SK-N-SH (cell line): ENCODE measurements around the gene ANXA1. TPM values are rescaled to one million over a fixed set of nuclear protein-coding genes. Genes with fewer than 3 reads are reported as not detected.

Experiments used
- CTCF ChIA-PET: fragments of 300-600, 350-600 bp; formaldehyde crosslinking; extraction: SDS; loops from one replicate; lab custom pipeline; 2021; lab: Yijun Ruan, JAX
- POLR2A ChIA-PET: fragments of 350-600 bp; sonication (Branson Sonifier 250); formaldehyde crosslinking; extraction: SDS; loops from one replicate; lab custom pipeline; 2020; ENCODE audit warnings: antibody characterized with exemption, inconsistent platforms; lab: Yijun Ruan, JAX
- DNase-seq: peaks from one replicate; pipeline ENCODE4 v3.0.0; 2012
- H2AFZ ChIP-seq: fragments of 200-600 bp; sonication (generic); 2 replicates; pipeline ENCODE4 v1.8.1; 2016; ENCODE audit warnings: antibody characterized with exemption, mild to moderate bottlenecking, low read depth
- H3F3A ChIP-seq: fragments of 200-600 bp; sonication (generic); replicated peaks from 2 replicates; pipeline ENCODE3; 2016; ENCODE audit warnings: antibody characterized with exemption, mild to moderate bottlenecking; ENCODE audit not compliant: insufficient read depth
- H3K27ac ChIP-seq, 2 experiments: fragments of 200-500 bp in 1 of 2; fragments of 200-600 bp in 1 of 2; sonication (Bioruptor generic) in 1 of 2; sonication (generic), shearing (Covaris generic) in 1 of 2; 2 replicates each; pipeline versions ENCODE4 v1.5.1 to v1.6.1; 2014 to 2016; ENCODE audit warnings: low read depth in 2 of 2, inconsistent platforms in 1 of 2, low read length in 1 of 2, mild to moderate bottlenecking in 1 of 2, mixed read lengths in 1 of 2
- H3K27me3 ChIP-seq: fragments of 200-600 bp; sonication (generic), shearing (Covaris generic); 2 replicates; pipeline ENCODE4 v1.6.1; 2016; ENCODE audit warnings: mixed run types; ENCODE audit not compliant: insufficient read depth
- H3K36me3 ChIP-seq, 2 experiments: fragments of 200-500 bp in 1 of 2; fragments of 200-600 bp in 1 of 2; sonication (Bioruptor generic) in 1 of 2; sonication (generic) in 1 of 2; replicated peaks in 1 of 2; 2 replicates each; pipeline versions ENCODE3 to v1.5.1; 2014 to 2016; ENCODE audit warnings: low read length in 1 of 2, mild to moderate bottlenecking in 1 of 2; ENCODE audit not compliant: insufficient read depth in 2 of 2, control insufficient read depth in 1 of 2
- H3K4me1 ChIP-seq, 2 experiments: fragments of 200-500 bp in 1 of 2; fragments of 200-600 bp in 1 of 2; sonication (Bioruptor generic) in 1 of 2; sonication (generic), shearing (Covaris generic) in 1 of 2; 2 replicates each; pipeline versions ENCODE4 v1.5.1 to v1.6.1; 2014 to 2016; ENCODE audit warnings: low read depth in 1 of 2, low read length in 1 of 2, mixed run types in 1 of 2; ENCODE audit not compliant: insufficient read depth in 2 of 2, control insufficient read depth in 1 of 2
- H3K4me2 ChIP-seq: fragments of 200-600 bp; sonication (generic), shearing (Covaris generic); 2 replicates; pipeline ENCODE4 v1.6.1; 2017; ENCODE audit warnings: mixed run types
- H3K4me3 ChIP-seq, 2 experiments: fragments of 200-500 bp in 1 of 2; fragments of 200-600 bp in 1 of 2; sonication (Bioruptor generic) in 1 of 2; sonication (generic), shearing (Covaris generic) in 1 of 2; 2 replicates each; pipeline versions ENCODE4 v1.5.1 to v1.8.1; 2014 to 2016; ENCODE audit warnings: low read depth in 2 of 2, inconsistent platforms in 1 of 2, low read length in 1 of 2, mild to moderate bottlenecking in 1 of 2, mixed read lengths in 1 of 2, moderate library complexity in 1 of 2
- H3K79me2 ChIP-seq: fragments of 200-600 bp; sonication (generic); 2 replicates; pipeline ENCODE4 v1.8.1; 2017; ENCODE audit warnings: mild to moderate bottlenecking; ENCODE audit not compliant: insufficient read depth
- H3K9ac ChIP-seq: fragments of 200-600 bp; sonication (generic); 2 replicates; pipeline ENCODE4 v1.6.1; 2017; ENCODE audit warnings: mixed run types
- H3K9me2 ChIP-seq: fragments of 200-600 bp; sonication (generic); 2 replicates; pipeline ENCODE4 v1.6.1; 2017; ENCODE audit warnings: mixed run types
- H3K9me3 ChIP-seq: fragments of 200-600 bp; sonication (generic); 2 replicates; pipeline ENCODE4 v1.6.1; 2017; ENCODE audit warnings: mixed run types, mild to moderate bottlenecking, moderate library complexity
- H4K20me1 ChIP-seq: fragments of 200-600 bp; sonication (generic); 2 replicates; pipeline ENCODE4 v1.6.1; 2017; ENCODE audit warnings: mild to moderate bottlenecking, mixed run types; ENCODE audit not compliant: insufficient read depth
- EP300 ChIP-seq, 2 experiments: IDR thresholded peaks; 2 replicates each; pipeline versions ENCODE4 v1.4.0 to v1.6.1; 2012; ENCODE audit warnings: borderline replicate concordance in 1 of 2, low read depth in 1 of 2, low read length in 1 of 2
- EZH2phosphoT487 ChIP-seq: fragments of 200-600 bp; sonication (generic); IDR thresholded peaks from 2 replicates; pipeline ENCODE4 v1.6.1; 2017; ENCODE audit warnings: low read depth, mixed run types, mild to moderate bottlenecking, antibody characterized with exemption, moderate library complexity, borderline replicate concordance
- FOSL2 ChIP-seq: IDR thresholded peaks from 2 replicates; pipeline ENCODE4 v1.4.0; 2012; ENCODE audit warnings: low read depth, mild to moderate bottlenecking, moderate library complexity, borderline replicate concordance
- GATA2 ChIP-seq: sonication (generic); formaldehyde crosslinking; IDR thresholded peaks from 2 replicates; pipeline ENCODE4 v1.5.0; 2020; ENCODE audit warnings: mild to moderate bottlenecking, missing genetic modification reagents
- JUND ChIP-seq: IDR thresholded peaks from 2 replicates; pipeline ENCODE4 v1.4.0; 2012
- MAX ChIP-seq: IDR thresholded peaks from 2 replicates; pipeline ENCODE4 v1.4.0; 2012; ENCODE audit warnings: low read depth
- MEF2A ChIP-seq: IDR thresholded peaks from 2 replicates; pipeline ENCODE4 v1.4.0; 2012; ENCODE audit warnings: low read depth, borderline replicate concordance
- NFIC ChIP-seq: IDR thresholded peaks from 2 replicates; pipeline ENCODE4 v1.4.0; 2012; ENCODE audit warnings: borderline replicate concordance
- POLR2AphosphoS5 ChIP-seq: IDR thresholded peaks from 2 replicates; pipeline ENCODE4 v1.6.1; 2012; ENCODE audit warnings: low read depth, low read length
- RCOR1 ChIP-seq: fragments of 150-350 bp; IDR thresholded peaks from 2 replicates; pipeline ENCODE4 v1.6.1; 2017; ENCODE audit warnings: antibody characterized with exemption, low read length
- RXRA ChIP-seq: IDR thresholded peaks from 2 replicates; pipeline ENCODE4 v1.4.0; 2012; ENCODE audit warnings: low read depth, mild to moderate bottlenecking, borderline replicate concordance
- TAF1 ChIP-seq: IDR thresholded peaks from 2 replicates; pipeline ENCODE4 v1.6.1; 2012; ENCODE audit warnings: low read depth, mild to moderate bottlenecking, low read length, moderate library complexity, borderline replicate concordance
- TCF12 ChIP-seq: IDR thresholded peaks from 2 replicates; pipeline ENCODE4 v1.4.0; 2012
- TEAD4 ChIP-seq: IDR thresholded peaks from 2 replicates; pipeline ENCODE4 v1.4.0; 2012; ENCODE audit warnings: mild to moderate bottlenecking, borderline replicate concordance; ENCODE audit not compliant: insufficient read depth
- WGBS: methylation state at CpG from one replicate; pipeline ENCODE4 v1.1.6; 2017; ENCODE audit warnings: low lambda C conversion rate; 5-methylcytosine and 5-hydroxymethylcytosine counted together
- polyA plus RNA-seq, 3 experiments: library from polyadenylated mRNA; depleted of rRNA; stranded (reverse); fragments of >200 nt; gene quantifications; 2 replicates each; pipeline ENCODE4 v1.2.3, GENCODE V29; 2012
- TF ChIP-seq, protein P1 (sequence below): IDR thresholded peaks from 2 replicates; pipeline ENCODE4; 2012

Gene ANXA1
- polyA plus RNA-seq, 1 of the 3 experiments (the other 2 are of a cell fraction) = 443 TPM

DNA sequence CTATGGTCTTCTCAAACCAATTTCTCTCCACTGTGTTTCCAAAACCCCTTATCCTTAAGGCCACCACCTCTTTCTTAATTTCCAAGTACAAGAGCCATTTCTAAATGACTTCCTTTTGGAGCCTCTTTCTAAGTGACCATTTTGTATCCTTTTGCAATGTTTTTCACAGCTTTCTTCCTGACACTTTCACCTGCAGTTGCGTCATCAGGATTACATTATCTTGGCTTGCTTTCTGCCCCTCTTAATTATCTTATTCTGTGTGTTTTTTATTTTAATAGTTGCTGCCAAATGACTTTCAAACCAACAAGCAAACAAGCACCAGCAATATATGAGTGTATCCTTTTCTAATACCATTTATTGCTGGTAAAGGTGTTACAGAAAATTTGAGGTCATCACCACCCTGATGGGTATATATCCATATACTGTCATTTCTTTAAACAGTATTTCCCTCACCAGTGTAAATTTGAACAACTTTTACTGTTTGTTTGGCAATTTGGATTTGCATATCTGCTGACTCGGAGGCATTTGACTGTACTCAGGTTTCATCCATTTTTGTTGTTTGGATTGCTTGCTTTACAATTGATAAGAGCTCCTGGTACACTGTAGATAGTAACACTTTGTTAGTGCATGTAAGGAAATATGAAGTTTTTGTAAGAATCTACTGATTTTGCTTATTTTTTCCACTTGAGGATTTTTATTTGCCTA is 5.4 kb upstream of the ANXA1 start:
- no peak for DNase-seq
- Histone ChIP-seq H3K36me3 (no peaks in the 10 kb centered on the region), H3K9me2 (no peaks in the 10 kb centered on the region), H3K4me2 (no peak overlapping the region), H3K9me3 (no peaks in the 10 kb centered on the region), H3K27me3 (no peaks in the 10 kb centered on the region), H3K4me3 (no peak overlapping the region), H3K4me1 (peaks cover 0 to 55% of the 10 kb centered on the region in 2 experiments; a peak in 3 of 4 replicates), H3K27ac (no peak overlapping the region), H3K9ac (no peak overlapping the region), H3F3A (peaks cover 42% of the 10 kb centered on the region), H3K79me2 (peaks cover 10% of the 10 kb centered on the region)
- ChIA-PET POLR2A (no interaction called here), CTCF (no interaction called here)
- 86% methylated on average over 2 of the region's 2 CpGs for WGBS
- TF ChIP-seq EZH2phosphoT487 = no peak
- TF ChIP-seq RXRA = no peak
- TF ChIP-seq TAF1 = no peak
- TF ChIP-seq RCOR1 = no peak
- TF ChIP-seq, all 33 proteins: peak for 0
- Histone ChIP-seq H4K20me1 (no peaks in the 10 kb centered on the region), H2AFZ (no peak overlapping the region)

DNA sequence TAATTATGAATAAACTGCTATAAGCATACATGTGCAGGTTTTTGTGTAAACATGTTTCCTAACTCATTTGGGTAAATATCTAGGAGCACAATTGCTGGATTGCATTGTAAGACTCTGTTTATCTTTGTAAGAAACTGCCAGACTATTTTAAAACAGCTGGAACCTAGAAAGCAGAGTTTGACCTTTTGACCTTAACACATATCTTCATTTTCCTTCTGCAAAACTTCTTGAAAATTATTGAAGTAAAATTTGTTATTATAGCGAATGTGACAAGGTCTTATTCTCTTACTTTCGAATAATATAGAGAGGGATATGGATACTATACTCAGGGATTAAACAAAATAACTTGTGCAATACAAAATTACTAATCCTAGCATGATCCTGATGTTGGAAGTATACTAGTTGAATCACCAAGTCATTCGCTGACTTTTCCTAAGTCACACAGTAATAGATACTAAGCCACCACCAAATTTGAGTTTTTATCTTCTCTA is 3.2 kb upstream of the ANXA1 start:
- Histone ChIP-seq H3F3A (peaks cover 55% of the 10 kb centered on the region), H3K4me2 (peak overlapping the region; percentile 87; the same call in 1 of the 2 replicates), H4K20me1 (peaks cover 10% of the 10 kb centered on the region), H3K9me3 (no peaks in the 10 kb centered on the region), H3K27ac (peak overlapping the region; percentile 83 to 95), H2AFZ (0 out of 2 replicates have a peak overlapping the region, but pooled peaks have one; percentile 16), H3K79me2 (peaks cover 33% of the 10 kb centered on the region), H3K4me3 (no peak overlapping the region), H3K9me2 (no peaks in the 10 kb centered on the region), H3K36me3 (peaks cover 0 to 10% of the 10 kb centered on the region in 2 experiments), H3K4me1 (peaks cover 0 to 43% of the 10 kb centered on the region in 2 experiments; a peak in 3 of 4 replicates), H3K9ac (peak overlapping the region; percentile 65; the same call in 1 of the 2 replicates), H3K27me3 (no peaks in the 10 kb centered on the region)
- DNase-seq = no peak
- 26% methylated on average over 3 of the region's 3 CpGs for WGBS
- ChIA-PET POLR2A (no interaction called here), CTCF (interaction anchor here (0.6 to 1.2 kb wide), 2 partner anchors 67 to 856 kb away, joined by 3 read pairs; no protein-coding TSS in a partner anchor)
- TF ChIP-seq NFIC (no peak), RXRA (0 out of 2 replicates have a peak, but pooled peaks have one; percentile 38), FOSL2 (peak; percentile 1; the same call in 1 of the 2 replicates)

- H3K27me3 ChIP-seq = no peaks in the 10 kb centered on the region
- H3K4me3 ChIP-seq = peak overlapping the region; percentile 17 to 38; a peak in 2 of 4 replicates
- H3K36me3 ChIP-seq = peaks cover 0 to 17% of the 10 kb centered on the region in 2 experiments
- peak overlapping the region; percentile 65 for H3K9ac ChIP-seq
- H3K4me2 ChIP-seq = peak overlapping the region; percentile 87
- peak overlapping the region; percentile 16; the same call in 1 of the 2 replicates for H2AFZ ChIP-seq
- peaks cover 43% of the 10 kb centered on the region for H3K79me2 ChIP-seq
- under 1% methylated on average over 4 of the region's 4 CpGs for WGBS
- H4K20me1 ChIP-seq = peaks cover 20% of the 10 kb centered on the region
- no peak for DNase-seq
- no peaks in the 10 kb centered on the region for H3K9me2 ChIP-seq
- ChIA-PET CTCF (no interaction called here), POLR2A (no interaction called here)
- peaks cover 49% of the 10 kb centered on the region for H3F3A ChIP-seq
- H3K4me1 ChIP-seq = peaks cover 0 to 34% of the 10 kb centered on the region in 2 experiments; a peak in 3 of 4 replicates
- H3K27ac ChIP-seq = peak overlapping the region; percentile 83 to 95; a peak in 3 of 4 replicates
- H3K9me3 ChIP-seq = no peaks in the 10 kb centered on the region
- TF ChIP-seq TAF1 (peak; percentile 39; the same call in 1 of the 2 replicates), GATA2 (CRISPR knock-in tag) (no peak), TEAD4 (peak; percentile 68; the same call in 1 of the 2 replicates), FOSL2 (peak; percentile 99), NFIC (peak; percentile 57), MEF2A (peak; percentile 52; the same call in 1 of the 2 replicates), MAX (peak; percentile 73), POLR2AphosphoS5 (peak; percentile 81; the same call in 1 of the 2 replicates), JUND (peak; percentile 99), RCOR1 (no peak), TCF12 (peak; percentile 85), EP300 (IDR thresholded peaks at IDR 0.05; ENCODE audit: borderline replicate concordance in 1 of 2, low read depth in 1 of 2, low read length in 1 of 2) (peak in 1 of 2 experiments; percentile 86; a peak in 1 of 4 replicates)
- TF ChIP-seq, protein P1, sequence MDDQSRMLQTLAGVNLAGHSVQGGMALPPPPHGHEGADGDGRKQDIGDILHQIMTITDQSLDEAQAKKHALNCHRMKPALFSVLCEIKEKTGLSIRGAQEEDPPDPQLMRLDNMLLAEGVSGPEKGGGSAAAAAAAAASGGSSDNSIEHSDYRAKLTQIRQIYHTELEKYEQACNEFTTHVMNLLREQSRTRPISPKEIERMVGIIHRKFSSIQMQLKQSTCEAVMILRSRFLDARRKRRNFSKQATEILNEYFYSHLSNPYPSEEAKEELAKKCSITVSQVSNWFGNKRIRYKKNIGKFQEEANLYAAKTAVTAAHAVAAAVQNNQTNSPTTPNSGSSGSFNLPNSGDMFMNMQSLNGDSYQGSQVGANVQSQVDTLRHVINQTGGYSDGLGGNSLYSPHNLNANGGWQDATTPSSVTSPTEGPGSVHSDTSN = peak; percentile 69
These were observed 2.1 kb upstream of the ANXA1 start for GRCh38 chr9:73149371-73150067.
